Breast epithelium (tissue), 4 donors: Measurements from ENCODE around the gene LTF. TPM values are rescaled to one million over a fixed set of nuclear protein-coding genes. Genes with fewer than 3 reads are reported as not detected.
"Not testable (repeated sequence)": the region's sequence is repeated elsewhere in the genome, so short reads cannot be mapped to it uniquely, and the experiment has no call there.

Experiments
- DNase-seq, 2 donors: peaks; one replicate each; pipeline ENCODE4 v3.0.0-alpha.2; 2019; ENCODE audit warnings: low spot score in 2 of 2
- H3K27ac ChIP-seq, 2 donors: fragments of 200-600 bp; sonication (generic) in 1 of 2; one replicate each; pipeline ENCODE4 v1.5.1; 2016 to 2019; ENCODE audit warnings: mild to moderate bottlenecking in 1 of 2
- H3K27me3 ChIP-seq, 2 donors: fragments of 200-600 bp; sonication (generic) in 1 of 2; one replicate each; pipeline versions ENCODE4 v1.5.1 to v1.6.0; 2017 to 2019; ENCODE audit warnings: control low read depth in 1 of 2, mild to moderate bottlenecking in 1 of 2
- H3K36me3 ChIP-seq: fragments of 200-600 bp; one replicate; pipeline ENCODE4 v1.5.1; 2019
- H3K4me1 ChIP-seq, 2 donors: fragments of 200-600 bp; sonication (generic); one replicate each; pipeline ENCODE4 v1.5.1; 2016 to 2019; ENCODE audit warnings: control low read depth in 1 of 2
- H3K4me3 ChIP-seq, 3 donors: fragments of 200-600 bp; sonication (generic); 1 replicate in 2 of 3; 2 replicates in 1 of 3; pipeline ENCODE4 v1.5.1; 2016 to 2019; ENCODE audit warnings: mild to moderate bottlenecking in 3 of 3, moderate library complexity in 2 of 3
- H3K9me3 ChIP-seq, 2 donors: fragments of 200-600 bp; sonication (generic) in 1 of 2; one replicate each; pipeline ENCODE4 v1.5.1; 2016 to 2019; ENCODE audit warnings: control low read depth in 1 of 2
- POLR2A ChIP-seq: fragments of 450-650 bp; IDR thresholded peaks from one replicate; pipeline ENCODE4 v1.6.1; 2016; ENCODE audit warnings: antibody characterized with exemption, mild to moderate bottlenecking, moderate library complexity
- POLR2AphosphoS5 ChIP-seq, 3 donors: sonication (generic); formaldehyde crosslinking; IDR thresholded peaks; one replicate each; pipeline ENCODE4 v1.6.1; 2017; ENCODE audit warnings: antibody characterized with exemption in 3 of 3
- intact Hi-C: fragments of 100-400 bp; cut with DNase I; formaldehyde crosslinking; loops from one replicate; pipeline ENCODE4 v1.15.1; 2023; ENCODE audit warnings: low total_unique reads
- total RNA-seq, 3 donors: library from RNA; depleted of rRNA; stranded (reverse); fragments of >200 nt; gene quantifications; one replicate each; pipeline ENCODE4 v1.1.0, GENCODE V29; 2016
- TF ChIP-seq, protein P1 (sequence below), 3 donors: fragments of 450-650 bp; IDR thresholded peaks; one replicate each; pipeline ENCODE4 v1.5.1; 2016 to 2017; ENCODE audit warnings: antibody characterized with exemption in 3 of 3, mild to moderate bottlenecking in 3 of 3, moderate library complexity in 3 of 3

Gene LTF
- total RNA-seq, 3 donors from 2014 or later: 78.7 to 282 (median 190) TPM

DNA sequence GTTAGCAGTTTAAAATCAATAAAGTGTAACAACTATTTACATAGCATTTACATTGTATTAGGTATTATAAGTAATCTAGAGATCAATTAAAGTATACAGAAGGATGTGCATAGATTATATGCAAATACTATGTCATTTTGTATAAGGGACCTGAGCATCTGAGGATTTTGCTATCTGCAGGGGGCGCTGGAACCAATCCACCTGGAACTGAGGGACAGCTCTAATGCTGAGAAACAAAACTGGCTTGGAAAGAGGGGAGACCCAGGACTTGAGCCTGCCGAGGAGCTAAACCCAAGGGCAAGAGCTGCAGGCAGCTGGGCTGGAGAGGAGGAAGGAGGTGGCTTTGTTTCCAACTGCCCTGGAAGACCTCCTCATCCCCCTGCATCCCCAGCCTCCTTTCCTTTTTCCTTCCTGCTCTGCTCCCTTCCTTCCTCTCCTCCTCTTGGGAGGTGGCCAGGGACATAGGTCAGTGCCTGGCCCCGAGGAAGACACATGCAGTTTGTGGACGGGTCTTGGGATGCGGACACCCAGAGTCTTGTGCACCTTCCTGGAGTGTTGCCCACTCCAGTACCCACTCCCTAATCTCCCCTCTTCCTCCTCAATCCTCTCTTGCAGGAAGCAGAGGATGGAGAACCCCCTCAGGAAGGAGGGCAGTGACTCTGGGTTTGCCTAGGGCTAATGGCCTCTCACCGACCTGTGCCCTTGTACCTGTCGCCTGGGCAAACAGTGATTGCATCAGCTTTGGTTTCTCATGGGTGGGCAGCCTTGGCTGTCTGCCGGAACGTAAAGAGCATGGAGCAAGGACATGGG is 32.2 kb upstream of the LTF start:
- no peak for DNase-seq
- no peaks in the 10 kb centered on the region for H3K9me3 ChIP-seq
- H3K4me1 ChIP-seq: no peaks in the 10 kb centered on the region
- H3K4me3 ChIP-seq: no peak overlapping the region
- H3K27me3 ChIP-seq: no peaks in the 10 kb centered on the region
- no peaks in the 10 kb centered on the region for H3K36me3 ChIP-seq
- TF ChIP-seq POLR2A (no peak), POLR2AphosphoS5 (IDR thresholded peaks at IDR 0.05) (no peak)
- TF ChIP-seq, protein P1, sequence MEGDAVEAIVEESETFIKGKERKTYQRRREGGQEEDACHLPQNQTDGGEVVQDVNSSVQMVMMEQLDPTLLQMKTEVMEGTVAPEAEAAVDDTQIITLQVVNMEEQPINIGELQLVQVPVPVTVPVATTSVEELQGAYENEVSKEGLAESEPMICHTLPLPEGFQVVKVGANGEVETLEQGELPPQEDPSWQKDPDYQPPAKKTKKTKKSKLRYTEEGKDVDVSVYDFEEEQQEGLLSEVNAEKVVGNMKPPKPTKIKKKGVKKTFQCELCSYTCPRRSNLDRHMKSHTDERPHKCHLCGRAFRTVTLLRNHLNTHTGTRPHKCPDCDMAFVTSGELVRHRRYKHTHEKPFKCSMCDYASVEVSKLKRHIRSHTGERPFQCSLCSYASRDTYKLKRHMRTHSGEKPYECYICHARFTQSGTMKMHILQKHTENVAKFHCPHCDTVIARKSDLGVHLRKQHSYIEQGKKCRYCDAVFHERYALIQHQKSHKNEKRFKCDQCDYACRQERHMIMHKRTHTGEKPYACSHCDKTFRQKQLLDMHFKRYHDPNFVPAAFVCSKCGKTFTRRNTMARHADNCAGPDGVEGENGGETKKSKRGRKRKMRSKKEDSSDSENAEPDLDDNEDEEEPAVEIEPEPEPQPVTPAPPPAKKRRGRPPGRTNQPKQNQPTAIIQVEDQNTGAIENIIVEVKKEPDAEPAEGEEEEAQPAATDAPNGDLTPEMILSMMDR (IDR thresholded peaks at IDR 0.05): no peak
- intact Hi-C loops: no loop called here
- no peak overlapping the region for H3K27ac ChIP-seq

- TF ChIP-seq POLR2AphosphoS5 (IDR thresholded peaks at IDR 0.05) (no peak), POLR2A (no peak)
- TF ChIP-seq, protein P1 (IDR thresholded peaks at IDR 0.05): no peak
- H3K27ac ChIP-seq: no peak overlapping the region
- H3K27me3 ChIP-seq: no peaks in the 10 kb centered on the region
- DNase-seq: no peak
- intact Hi-C loops: no loop called here
- H3K4me3 ChIP-seq: no peak overlapping the region
- no peaks in the 10 kb centered on the region for H3K4me1 ChIP-seq
- H3K9me3 ChIP-seq: no peaks in the 10 kb centered on the region
- no peaks in the 10 kb centered on the region for H3K36me3 ChIP-seq
Measured at GRCh38 chr3:46495901-46496456, 31.3 kb upstream of the LTF start.

DNA sequence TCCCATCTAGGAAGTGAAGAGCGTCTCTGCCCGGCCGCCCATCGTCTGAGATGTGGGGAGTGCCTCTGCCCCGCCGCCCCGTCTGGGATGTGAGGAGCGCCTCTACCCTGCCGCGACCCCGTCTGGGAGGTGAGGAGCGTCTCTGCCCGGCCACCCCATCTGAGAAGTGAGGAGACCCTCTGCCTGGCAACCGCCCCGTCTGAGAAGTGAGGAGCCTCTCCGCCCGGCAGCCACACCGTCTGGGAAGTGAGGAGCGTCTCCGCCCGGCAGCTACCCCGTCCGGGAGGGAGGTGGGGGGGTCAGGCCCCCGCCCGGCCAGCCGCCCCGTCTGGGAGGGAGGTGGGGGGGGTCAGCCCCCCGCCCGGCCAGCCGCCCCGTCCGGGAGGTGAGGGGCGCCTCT is 29.8 kb upstream of the LTF start:
- H3K27ac ChIP-seq, H3K27me3 ChIP-seq, intact Hi-C loops: not testable (repeated sequence)

GRCh38 chr3:46492890-46493547 is 28.3 kb upstream of the LTF start:
- no peaks in the 10 kb centered on the region for H3K36me3 ChIP-seq
- no peaks in the 10 kb centered on the region for H3K27me3 ChIP-seq
- no peak for DNase-seq
- H3K9me3 ChIP-seq: no peaks in the 10 kb centered on the region
- TF ChIP-seq POLR2AphosphoS5 (IDR thresholded peaks at IDR 0.05): no peak
- no peak for TF ChIP-seq POLR2A
- TF ChIP-seq, protein P1 (IDR thresholded peaks at IDR 0.05): no peak
- H3K4me3 ChIP-seq: no peak overlapping the region
- no peaks in the 10 kb centered on the region for H3K4me1 ChIP-seq
- intact Hi-C loops: no loop called here
- no peak overlapping the region for H3K27ac ChIP-seq

More for the DNA sequence above, 29.8 kb upstream of the LTF start:
- not testable (repeated sequence) for H3K4me3 ChIP-seq, H3K9me3 ChIP-seq, H3K4me1 ChIP-seq, H3K36me3 ChIP-seq, DNase-seq

- Histone ChIP-seq H3K4me3 (no peak overlapping the region), H3K36me3 (no peaks in the 10 kb centered on the region), H3K27ac (no peak overlapping the region), H3K9me3 (no peaks in the 10 kb centered on the region), H3K4me1 (no peaks in the 10 kb centered on the region), H3K27me3 (no peaks in the 10 kb centered on the region)
- DNase-seq: no peak
- intact Hi-C loops: no loop called here
- TF ChIP-seq, protein P1 (IDR thresholded peaks at IDR 0.05): no peak
- no peak for TF ChIP-seq POLR2A
Measured at GRCh38 chr3:46491089-46492070, 26.7 kb upstream of the LTF start.
